Measurements from ENCODE around the gene NKX6-2.
"Not testable (repeated sequence)": the region's sequence is repeated elsewhere in the genome, so short reads cannot be mapped to it uniquely, and the experiment has no call there.

The NKX6-2 gene

DNA sequence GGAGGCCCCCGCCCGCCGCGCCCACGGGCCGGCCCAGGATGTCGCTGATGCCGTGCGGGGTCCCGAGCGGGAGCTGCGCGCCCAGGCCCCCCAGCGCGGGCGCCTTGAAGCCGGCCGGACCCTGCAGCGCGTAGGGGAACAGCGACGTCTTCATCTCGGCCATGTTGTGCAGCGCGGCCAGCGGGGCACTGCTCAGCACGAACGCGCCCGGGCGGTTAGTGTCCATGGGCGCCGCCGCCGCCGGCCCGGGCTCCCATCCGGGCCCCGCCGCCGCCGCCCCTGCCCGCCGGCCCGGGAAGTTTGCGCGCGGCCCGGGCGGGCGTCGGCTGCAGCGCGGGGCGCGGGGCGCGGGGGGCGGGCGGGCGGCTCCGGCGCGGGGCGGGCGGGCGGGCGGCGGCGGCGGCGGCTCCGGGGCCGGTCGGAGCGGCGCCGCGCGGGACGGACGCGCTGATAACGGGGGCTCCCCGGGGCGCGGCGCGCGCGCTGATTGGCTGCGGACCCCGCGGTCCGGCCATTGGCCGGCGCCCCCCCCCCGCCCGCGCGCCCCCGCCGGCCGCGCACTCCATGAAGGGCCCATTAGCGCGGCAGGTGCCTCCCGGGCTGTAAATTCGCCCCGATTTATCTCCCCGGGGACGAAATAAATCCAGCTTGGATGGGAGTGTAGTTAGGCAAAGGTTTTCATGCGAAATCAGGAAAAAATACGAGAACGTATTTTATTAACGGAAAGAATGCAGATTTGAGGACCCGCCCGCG is at the start of gene NKX6-2:
NKX6-2 (minus strand) TSS at position 425 of the 753 bp plus-strand sequence; CDS start at position 226, 199 bp downstream.
- no peak for DNase-seq

DNA sequence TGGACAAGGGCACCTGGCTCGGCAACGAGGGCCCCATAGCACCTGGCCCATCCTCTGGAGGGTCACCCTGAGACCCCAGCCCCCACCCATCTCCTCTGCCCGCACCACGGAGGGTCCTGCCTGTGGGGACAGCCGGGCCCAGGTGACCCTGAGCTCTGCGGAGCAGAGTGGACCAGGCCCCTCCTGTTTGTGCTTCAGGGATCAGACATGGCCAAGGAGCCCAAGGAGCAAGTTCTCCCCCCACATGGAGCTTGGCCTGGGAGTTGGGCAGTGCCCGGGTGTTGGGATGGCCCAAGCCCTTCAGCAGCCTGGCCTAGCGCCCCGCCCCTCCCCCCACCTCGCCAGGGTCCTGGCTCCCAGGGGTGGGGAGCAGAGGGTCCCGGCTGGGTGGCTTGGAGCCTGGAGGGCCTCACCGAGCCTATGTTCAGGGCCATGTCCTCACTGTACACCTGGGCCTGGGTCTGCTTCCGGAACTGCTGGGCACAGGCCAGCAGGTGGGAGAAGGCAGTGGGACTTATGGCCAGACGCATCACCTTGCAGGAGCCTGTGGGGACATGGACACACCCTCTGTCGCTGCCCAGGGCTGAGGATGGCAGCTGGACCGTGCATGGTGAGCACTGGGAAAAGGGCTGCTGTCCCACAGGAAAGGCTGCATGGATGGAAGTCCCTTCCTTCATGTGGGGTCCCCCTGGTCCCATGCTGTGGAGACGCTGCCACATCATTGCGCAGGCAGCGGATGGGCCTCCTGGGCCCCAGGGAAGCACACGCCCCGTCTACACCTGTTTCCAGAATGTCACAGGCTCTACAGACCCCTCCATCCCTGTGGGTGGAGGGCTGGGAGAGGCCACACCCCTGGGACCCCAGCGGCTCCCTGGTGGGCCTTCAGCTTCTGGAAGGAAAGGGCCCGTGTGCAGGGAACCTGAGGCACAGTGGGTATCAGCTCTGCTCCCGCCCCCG is 49.2 kb upstream of the NKX6-2 start:
- no peak for DNase-seq

DNA sequence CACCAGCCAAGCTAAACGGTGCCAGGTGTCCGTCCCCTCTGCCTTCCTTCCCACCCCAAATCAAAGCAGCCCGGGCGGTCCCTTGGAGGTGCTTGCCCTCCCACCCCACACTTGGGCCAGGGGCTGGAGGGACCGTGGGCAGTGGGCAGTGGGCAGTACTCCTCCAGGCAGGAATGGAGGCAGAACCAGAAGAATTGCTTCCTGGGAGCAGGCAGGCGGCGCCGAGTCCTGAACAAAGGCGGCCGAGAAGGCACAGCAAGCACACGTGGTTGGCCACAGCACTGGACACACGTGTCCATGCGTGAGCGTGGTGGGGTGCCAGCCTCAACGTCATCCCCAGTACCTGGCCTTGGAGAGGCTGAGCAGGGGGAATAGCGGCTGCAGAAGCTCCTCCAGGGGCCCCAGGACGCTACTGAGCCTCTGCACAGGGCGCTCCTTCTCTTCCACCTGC is 48.4 kb upstream of the NKX6-2 start:
- no peak for DNase-seq

DNA sequence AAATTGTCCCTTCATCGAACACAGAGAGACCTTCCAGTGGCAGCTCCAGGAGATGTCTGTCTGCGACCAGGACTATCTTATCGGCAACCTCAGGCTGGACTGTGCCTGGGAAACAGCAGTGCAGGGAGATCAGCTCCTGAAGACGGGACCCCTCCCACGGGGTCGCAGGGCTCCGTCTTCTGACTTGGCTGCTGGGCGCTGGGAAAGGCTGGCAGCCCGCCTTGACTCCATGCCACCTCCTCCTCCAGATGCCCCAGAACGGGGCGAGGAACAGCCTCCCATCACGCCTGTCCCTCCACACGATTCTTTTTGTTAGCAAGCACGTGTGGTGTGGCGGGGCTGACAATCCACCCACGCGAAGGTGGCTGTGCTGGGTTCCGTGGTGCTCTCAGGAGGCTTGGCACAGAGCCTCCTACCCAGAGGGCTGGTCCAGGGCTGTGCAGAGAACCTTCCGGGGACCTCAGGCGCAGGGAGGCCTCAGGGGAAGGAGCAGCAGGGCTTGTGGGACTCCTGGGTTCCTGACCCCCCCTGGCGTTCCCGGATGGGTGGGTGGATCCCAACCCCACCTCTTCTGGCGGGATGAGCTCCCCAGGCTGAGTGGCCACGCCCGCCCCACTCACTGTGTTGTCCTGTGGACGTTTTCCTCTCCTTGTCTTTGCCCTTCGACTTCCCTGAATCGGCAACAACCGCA is 47.6 kb upstream of the NKX6-2 start:
- no peak for DNase-seq

DNA sequence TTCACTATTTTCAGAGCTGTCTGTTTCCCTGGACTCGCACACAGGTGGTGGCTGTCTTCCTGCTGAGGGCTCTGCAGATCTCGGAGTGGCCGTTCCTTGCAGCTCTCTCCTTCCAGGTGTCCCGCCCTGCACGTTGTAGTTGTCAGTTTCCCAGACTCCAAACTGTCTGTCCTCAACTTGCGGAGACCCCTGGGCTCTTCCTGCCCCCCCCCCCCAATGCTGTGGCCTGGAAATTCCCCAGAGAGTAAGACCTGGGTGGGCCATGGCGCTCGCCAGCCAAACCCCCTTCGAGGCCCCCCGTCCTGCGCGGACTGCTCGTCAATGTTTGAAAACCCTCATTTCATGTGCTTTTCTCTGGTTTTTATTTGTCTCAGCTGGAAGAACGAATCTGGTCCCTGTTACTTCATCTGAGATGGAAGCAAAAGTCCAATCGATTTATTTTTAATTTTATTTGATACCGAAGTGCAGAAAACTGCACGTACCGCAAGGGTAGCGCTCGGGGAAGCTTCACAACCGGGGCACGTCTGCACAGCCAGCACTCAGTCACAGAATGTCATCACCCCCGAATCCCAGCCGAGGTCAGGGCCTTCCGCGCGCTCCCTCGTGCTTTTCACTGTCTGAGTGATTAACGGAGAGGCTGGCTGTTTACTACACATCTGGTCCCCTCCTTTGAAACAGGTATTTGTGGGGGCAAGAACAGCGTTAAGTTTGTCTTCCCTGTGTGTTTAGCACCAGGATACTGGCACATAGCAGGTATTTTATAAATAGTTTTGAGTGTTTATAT is 46.4 kb upstream of the NKX6-2 start:
- no peak for DNase-seq

DNA sequence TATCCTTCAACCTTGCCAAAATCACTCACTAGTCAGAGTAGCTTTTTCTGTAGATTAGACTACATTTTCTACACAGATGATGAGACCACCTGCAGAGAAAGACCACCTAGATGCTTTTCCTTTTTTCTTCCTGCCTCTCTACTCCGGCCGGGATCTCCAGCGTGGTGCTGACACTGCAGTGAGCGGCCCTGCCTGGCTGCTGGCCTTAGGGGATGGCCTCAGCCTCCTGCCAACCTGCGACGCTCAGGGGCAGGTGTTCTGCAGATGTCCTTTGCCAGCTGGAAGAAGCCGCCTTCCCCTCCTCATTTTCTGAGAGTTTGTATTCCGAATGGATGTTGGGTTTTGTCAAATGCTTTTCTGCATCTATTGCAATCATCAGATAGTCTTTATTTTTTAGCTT is 43.5 kb upstream of the NKX6-2 start:
- DNase-seq = no peak

DNA sequence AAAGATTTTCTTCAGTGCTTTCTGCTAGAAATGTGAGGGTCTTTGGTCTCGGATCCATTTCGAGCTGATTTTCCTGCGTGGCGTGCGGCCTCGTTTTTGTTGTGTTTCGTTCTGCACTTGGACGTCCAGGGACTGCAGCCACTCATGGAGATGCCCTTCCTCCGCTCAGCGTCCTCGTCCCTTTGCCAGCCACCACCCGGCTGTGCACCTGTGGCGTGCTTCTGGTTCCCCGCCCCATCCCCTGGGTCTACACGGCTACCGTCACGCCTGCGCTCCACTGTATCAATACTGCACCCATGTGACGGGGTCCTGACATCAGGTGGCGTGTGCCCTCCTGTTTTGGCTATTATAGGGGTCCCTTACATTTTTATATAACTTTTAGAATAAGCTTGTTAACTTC is 42.7 kb upstream of the NKX6-2 start:
- DNase-seq = no peak

DNA sequence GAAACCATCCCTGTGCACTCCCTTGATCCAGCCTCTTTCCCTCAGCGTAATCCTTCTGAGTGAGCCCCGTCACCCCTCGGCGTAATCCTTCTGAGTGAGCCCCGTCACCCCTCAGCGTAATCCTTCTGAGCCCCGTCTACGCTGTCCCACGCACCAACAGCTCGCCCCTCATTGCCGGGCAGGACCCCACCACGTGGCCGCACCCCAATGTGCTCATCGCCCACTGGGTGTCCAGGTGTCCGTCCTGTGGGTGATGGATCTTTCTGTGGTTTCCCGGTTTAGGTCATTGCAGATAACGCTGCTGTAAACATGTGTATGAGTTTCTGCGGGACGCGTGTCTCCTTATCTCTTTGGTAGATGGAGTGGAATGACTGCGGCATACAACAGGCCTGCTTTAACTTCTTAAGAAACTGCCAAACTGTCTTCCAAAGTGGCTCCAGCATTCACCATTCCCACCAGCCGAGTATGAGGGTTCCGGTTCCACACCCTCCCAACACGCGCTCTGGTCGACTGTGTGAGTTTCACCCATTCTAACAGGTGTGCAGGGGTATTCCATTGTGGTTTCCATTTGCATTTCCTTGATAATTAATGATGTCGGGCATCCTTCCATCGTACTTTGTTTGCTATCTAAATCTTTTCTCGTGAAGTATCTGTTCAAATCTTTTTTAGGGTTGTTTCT is 42.1 kb upstream of the NKX6-2 start:
- no peak for DNase-seq

DNA sequence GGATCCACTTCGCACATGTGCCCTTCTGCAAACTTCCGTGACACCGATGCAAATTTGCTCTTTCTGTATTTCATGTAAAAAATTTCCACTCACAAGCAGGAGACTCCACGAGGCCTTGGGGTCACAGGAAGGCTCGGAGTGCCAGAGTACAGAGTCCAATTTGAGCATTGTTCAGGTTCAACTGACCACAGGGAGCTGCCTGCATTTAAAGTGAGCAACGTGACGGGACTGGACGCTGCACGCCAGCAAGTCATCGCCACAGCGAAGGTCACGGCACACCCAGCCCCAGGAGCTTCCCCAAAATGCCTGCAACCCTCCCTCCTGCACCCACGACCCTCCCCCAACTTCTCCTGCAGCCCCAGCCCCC is 41.5 kb upstream of the NKX6-2 start:
- no peak for DNase-seq

DNA sequence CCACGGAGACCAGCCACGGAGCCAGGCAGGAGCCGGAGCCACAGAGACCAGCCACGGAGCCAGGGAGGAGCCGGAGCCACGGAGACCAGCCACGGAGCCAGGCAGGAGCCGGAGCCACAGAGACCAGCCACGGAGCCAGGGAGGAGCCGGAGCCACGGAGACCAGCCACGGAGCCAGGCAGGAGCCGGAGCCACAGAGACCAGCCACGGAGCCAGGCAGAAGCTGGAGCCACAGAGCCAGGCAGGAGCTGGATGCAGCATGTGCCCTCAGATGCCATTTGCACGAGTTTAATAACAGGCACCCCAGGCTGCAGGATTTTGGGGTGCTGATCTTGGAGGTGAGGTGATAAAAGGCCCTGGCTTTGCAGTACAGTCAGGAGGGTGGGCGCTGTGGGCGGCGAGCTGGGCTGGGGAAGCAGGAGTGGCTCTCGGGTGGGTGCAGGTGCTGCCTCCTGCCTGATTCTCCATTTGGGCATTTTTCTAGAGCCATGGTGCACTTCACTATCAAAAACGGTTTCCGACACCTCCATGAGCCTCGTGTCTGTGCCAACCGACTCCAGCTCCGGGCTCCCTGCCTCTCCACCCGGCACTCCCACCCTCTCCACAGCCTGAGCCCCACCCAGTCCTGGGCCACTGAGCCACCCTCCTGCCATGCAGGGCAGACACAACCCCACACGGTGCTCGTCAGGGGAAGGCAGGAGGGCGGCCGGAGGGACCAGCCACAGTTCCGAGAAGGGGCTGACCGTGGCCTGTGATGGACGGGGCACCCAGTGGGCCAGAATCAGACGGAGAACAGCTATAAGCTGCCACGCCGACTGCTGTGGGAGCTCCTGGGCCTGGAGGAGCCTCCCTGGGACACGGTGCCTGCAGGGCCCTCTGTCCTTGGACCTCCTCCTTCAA is 40.8 kb upstream of the NKX6-2 start:
- peak; percentile 11 for DNase-seq

DNA sequence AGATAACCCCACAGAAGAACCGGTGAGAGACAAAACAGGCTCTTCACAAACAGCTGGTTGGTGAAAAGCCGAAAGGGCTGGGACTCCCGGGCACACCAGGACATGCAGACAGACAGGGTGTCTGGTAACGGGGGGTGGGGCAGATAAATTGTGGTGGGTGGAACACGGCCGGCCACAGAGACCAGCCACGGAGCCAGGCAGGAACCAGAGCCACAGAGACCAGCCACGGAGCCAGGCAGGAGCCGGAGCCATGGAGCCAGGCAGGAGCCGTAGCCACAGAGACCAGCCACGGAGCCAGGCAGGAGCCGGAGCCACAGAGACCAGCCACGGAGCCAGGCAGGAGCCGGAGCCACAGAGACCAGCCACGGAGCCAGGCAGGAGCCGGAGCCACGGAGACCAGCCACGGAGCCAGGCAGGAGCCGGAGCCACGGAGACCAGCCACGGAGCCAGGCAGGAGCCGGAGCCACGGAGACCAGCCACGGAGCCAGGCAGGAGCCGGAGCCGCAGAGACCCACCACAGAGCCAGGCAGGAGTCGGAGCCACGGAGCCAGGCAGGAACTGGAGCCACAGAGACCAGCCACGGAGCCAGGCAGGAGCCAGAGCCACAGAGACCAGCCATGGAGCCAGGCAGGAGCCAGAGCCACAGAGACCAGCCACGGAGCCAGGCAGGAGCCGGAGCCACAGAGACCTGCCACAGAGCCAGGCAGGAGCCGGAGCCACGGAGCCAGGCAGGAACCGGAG is 40.0 kb upstream of the NKX6-2 start:
- DNase-seq = not testable (repeated sequence)

DNA sequence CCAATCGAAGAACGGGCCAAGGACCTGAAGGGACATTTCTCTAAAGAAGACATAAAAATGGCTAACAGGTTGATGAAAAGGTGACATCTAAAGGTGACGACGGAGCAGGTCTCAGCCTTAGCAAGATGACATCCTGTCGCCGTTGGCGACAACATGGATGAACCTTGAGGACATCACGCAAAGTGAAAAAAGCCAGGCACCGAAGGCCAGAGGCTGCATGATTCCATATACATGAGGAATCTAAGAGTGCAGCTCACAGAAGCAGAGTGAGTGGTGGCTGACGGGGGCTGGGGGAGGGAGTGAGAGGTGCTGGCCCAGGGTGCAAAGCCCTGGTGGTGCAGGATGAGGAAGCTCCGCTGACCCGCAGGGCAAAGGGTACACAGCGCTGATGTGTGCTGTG is 34.1 kb upstream of the NKX6-2 start:
- DNase-seq = no peak

DNA sequence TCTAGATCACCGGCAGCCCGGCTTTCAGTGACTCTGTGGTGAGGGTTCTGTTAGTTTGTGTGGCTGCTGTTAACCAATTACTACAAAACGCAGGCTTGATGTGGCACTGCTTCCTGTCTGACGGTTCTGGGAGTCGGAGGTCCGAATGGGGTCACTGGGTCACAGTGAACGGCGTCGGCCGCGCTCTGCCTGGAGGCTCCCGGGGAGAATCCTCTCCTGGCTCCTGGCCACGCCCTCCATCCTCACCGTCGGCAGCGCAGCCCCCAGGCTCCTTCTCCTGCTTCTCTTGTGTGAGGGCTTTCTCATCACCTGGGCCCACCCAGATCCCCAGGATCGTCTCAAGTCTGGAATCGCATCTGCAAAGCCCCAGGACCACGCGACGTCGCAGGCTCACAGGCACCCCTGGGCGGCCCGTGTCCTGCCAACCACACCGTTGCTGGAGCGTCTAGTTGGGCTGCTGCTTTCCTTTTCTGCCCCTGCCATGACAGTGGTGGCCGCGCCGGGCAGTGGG is 31.8 kb upstream of the NKX6-2 start:
- no peak for DNase-seq

DNA sequence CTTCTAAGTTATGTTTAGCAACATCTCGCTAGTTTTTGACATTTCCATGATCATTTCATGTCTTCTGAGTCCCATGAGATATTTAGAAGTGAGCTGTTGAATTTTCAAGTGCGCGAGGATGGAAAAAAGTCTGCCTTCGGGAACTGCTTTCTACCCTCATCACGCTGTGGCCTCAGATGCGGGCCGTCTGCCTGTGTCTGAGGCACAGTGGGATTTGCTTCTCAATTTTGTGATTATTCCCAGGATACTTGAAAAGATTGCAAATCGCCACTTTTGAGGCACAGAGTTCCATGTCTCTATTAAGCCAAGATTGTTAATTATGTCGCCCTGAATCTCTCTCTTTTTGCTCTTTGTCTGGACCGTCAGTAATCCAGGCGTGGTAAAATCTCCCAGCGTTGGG is 30.8 kb upstream of the NKX6-2 start:
- DNase-seq = no peak

DNA sequence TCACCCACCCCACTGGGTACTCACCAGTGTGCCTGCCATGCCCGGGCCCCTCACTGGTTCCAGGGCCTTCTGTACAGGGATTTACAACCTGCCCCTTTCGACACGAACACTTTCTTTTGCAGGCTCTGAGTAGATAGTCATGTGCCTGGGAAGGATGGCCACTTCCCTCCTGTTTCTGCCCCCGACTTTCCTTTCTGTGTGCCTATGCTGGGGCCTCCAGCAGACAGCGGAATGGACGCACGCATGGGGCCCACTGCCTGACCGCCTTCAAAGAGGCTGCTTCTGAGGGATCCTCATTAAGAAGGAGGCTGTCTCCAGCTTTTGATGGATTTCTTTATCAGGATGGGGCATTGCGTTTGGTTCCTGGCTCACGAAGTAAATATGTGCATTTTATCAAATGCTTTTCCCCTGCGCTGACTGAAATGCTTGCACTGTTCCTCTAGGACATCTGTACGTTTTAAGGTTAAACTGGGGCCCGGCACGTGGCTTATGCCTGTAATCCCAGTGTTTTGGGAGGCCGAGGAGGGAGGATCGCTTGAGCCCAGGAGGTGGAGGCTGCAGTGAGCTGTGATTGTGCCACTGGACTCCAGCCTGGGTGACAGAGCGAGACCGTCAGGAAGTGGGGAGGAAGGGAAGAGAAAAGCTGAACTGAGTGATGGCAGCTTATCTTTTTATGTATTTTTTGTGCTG is 29.4 kb upstream of the NKX6-2 start:
- no peak for DNase-seq

DNA sequence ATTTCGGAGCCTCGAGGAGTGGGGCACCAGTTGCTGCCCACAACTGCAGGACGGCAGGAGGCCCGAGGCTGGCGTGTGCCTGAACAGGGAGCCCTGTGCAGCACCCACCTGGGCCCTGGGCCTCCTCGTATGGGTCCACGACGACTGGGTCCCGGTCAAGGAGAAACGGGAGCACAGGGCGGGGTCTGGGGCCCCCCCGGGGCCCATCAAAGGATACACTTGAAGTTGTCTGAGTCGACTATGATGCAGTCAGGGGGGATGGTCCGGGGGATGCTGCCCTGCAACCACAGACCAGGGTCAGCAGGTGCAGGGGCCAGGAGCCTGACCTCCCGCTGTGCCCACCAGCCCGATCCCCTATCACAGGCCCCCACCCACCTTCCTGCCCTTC is 28.5 kb upstream of the NKX6-2 start:
- DNase-seq = no peak

DNA sequence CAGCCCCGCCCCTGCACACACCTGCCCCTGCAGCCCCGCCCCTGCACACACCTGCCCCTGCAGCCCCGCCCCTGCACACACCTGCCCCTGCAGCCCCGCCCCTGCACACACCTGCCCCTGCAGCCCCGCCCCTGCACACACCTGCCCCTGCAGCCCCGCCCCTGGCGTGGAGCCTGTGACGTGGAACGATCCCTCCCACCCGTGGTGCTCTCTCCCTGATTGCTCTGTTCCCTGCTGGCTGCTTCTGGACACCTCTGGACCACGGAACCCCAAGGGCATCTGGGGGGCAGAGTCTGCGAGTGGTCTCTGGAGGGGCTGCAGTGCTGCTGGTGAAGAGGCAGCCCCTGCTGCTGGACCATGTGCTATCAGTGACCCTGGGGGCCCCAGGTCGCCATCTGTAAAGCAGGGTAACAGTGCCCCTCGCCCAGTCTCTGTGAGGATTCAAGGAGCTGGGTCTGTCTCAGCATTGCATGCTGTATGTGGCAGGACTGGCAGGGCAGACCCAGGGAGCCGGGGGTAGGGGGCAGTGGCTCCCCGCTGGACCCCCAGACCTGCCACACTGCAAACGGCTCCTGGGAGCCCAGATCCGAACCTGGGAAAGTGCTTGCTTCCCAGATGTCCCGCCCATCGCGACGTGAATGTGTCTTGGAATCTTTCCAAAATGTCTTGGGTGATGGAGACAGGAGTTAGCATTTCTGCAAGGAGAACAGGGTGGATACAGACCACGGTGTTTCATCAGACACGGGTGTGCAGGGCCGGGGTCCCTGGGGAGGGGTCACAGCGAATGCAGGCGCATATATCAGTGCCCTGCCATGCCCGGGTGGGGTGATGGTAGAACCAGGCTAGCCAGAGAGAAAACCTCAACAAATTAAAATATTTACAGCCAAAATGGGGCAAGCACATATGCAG is 27.9 kb upstream of the NKX6-2 start:
- DNase-seq = no peak

DNA sequence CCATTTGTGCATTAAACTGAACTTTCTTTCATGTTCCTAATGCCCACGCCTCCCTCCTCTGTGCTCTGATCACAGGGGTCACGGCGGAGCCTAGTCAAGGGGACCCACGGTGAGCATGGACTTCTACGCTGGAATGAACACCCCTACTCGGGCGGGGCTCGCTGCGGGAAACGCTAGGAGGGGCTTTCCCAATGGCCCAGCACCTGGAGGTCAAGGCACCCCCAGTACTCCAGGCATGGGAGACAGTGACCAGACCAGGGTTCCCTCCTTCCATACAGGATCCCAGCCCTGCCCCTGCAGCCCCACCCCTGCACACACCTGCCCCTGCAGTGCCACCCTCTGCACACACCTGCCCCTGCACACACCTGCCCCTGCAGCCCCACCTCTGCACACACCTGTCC is 27.1 kb upstream of the NKX6-2 start:
- no peak for DNase-seq

Measured in activated CD8-positive, alpha-beta memory T cell treated with anti-CD3 and anti-CD28 coated beads, Interleukin-2, amount 50 U/mL, for 4 hours (primary cell).